PC-9 (cell line): Measurements from ENCODE around the gene LRMDA.

ENCODE experiments used
- EZH2 ChIP-seq: fragments of 200-600 bp; sonication (generic); IDR thresholded peaks from 2 replicates; pipeline ENCODE4 v1.8.0; 2017; ENCODE audit warnings: antibody characterized with exemption, low read depth
- TF ChIP-seq, protein P1 (sequence below): fragments of 200-600 bp; sonication (generic); conservative IDR thresholded peaks from 2 replicates; pipeline ENCODE4 v1.6.1; 2017; ENCODE audit warnings: mixed run types, antibody characterized with exemption, mild to moderate bottlenecking, moderate library complexity

DNA sequence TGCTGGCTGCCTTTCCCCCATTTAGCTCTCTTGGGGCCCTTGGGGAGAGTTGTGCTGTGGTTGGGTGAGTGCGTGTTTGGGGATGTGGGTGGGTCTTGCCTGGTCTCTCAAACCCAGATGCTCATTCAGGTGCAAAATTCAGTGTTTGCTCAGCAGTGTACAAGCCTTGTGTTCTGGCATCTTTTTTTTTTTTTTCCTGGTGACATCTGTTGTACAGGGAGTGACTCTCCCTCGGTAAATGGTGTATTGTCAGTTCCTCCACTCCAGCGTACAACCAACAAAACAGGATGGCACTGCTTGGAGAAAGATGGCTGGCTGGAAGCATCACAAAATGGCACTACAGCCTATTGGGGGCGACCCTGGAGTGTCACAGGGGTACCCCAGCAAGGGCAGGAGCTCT, 75.5 kb downstream of the LRMDA start:
- TF ChIP-seq, protein P1, sequence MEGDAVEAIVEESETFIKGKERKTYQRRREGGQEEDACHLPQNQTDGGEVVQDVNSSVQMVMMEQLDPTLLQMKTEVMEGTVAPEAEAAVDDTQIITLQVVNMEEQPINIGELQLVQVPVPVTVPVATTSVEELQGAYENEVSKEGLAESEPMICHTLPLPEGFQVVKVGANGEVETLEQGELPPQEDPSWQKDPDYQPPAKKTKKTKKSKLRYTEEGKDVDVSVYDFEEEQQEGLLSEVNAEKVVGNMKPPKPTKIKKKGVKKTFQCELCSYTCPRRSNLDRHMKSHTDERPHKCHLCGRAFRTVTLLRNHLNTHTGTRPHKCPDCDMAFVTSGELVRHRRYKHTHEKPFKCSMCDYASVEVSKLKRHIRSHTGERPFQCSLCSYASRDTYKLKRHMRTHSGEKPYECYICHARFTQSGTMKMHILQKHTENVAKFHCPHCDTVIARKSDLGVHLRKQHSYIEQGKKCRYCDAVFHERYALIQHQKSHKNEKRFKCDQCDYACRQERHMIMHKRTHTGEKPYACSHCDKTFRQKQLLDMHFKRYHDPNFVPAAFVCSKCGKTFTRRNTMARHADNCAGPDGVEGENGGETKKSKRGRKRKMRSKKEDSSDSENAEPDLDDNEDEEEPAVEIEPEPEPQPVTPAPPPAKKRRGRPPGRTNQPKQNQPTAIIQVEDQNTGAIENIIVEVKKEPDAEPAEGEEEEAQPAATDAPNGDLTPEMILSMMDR, result no peak
- no peak for TF ChIP-seq EZH2
